Transverse colon (tissue), 4 donors: ENCODE results near the gene SHC4. TPM values are rescaled to one million over a fixed set of nuclear protein-coding genes. Genes with fewer than 3 reads are reported as not detected.

Experiments used
- DNase-seq: peaks from one replicate; pipeline ENCODE4 v3.0.0-alpha.2; 2019
- H3K27ac ChIP-seq, 4 donors: fragments of 200-600 bp; sonication (generic); 2 replicates each; pipeline ENCODE4 v1.5.1; 2016 to 2018; ENCODE audit warnings: inconsistent platforms in 4 of 4
- H3K27me3 ChIP-seq: fragments of 200-600 bp; sonication (generic); 2 replicates; pipeline ENCODE4 v1.5.1; 2017; ENCODE audit warnings: inconsistent platforms
- H3K36me3 ChIP-seq, 4 donors: fragments of 200-600 bp; sonication (generic); 2 replicates each; pipeline ENCODE4 v1.5.1; 2017 to 2019; ENCODE audit warnings: inconsistent platforms in 4 of 4
- H3K4me1 ChIP-seq, 4 donors: fragments of 200-600 bp; sonication (generic); 2 replicates each; pipeline ENCODE4 v1.5.1; 2017 to 2020; ENCODE audit warnings: inconsistent platforms in 4 of 4
- H3K4me3 ChIP-seq, 4 donors: fragments of 200-600 bp; sonication (generic); 1 replicate in 1 of 4; 2 replicates in 3 of 4; pipeline versions ENCODE4 v1.5.1 to v1.6.1; 2017 to 2019; ENCODE audit warnings: inconsistent platforms in 4 of 4
- H3K9me3 ChIP-seq, 2 donors: fragments of 200-600 bp; sonication (generic); 2 replicates each; pipeline ENCODE4 v1.5.1; 2017 to 2019; ENCODE audit warnings: inconsistent platforms in 2 of 2
- CTCF ChIP-seq, 5 experiments: fragments of 200-600 bp in 3 of 5; fragments of 450-650 bp in 2 of 5; sonication (generic) in 3 of 5; IDR thresholded peaks; 1 replicate in 2 of 5; 2 replicates in 3 of 5; pipeline ENCODE4 v1.5.1; 2016 to 2017; ENCODE audit warnings: antibody characterized with exemption in 5 of 5, inconsistent platforms in 3 of 5, mild to moderate bottlenecking in 2 of 5, moderate library complexity in 1 of 5
- EP300 ChIP-seq: sonication (generic); formaldehyde crosslinking; IDR thresholded peaks from one replicate; pipeline ENCODE4 v1.6.1; 2017; ENCODE audit warnings: antibody characterized with exemption, low read depth
- POLR2A ChIP-seq: fragments of 450-650 bp; IDR thresholded peaks from one replicate; pipeline ENCODE4 v1.6.1; 2016; ENCODE audit warnings: antibody characterized with exemption, mild to moderate bottlenecking, moderate library complexity
- POLR2AphosphoS5 ChIP-seq, 3 donors: sonication (generic); formaldehyde crosslinking; IDR thresholded peaks; one replicate each; pipeline ENCODE4 v1.6.1; 2016; ENCODE audit warnings: antibody characterized with exemption in 3 of 3
- WGBS, 2 donors: methylation state at CpG; one replicate each; pipeline ENCODE4 v1.1.5; 2018; ENCODE audit warnings: low coverage in 1 of 2; 5-methylcytosine and 5-hydroxymethylcytosine counted together
- in situ Hi-C, 4 donors: fragments of 200-750 bp; cut with MboI; loops; one replicate each; pipeline versions ENCODE4 v1.15.0 to v1.15.1; 2017; ENCODE audit warnings: low sequenced_read_pairs in 3 of 4, low pct_ligation_motif_present in 1 of 4, low pct_unique_long_range_greater_than_20kb in 1 of 4
- intact Hi-C: fragments of 100-400 bp; cut with DNase I; formaldehyde crosslinking; loops from one replicate; pipeline ENCODE4 v1.15.1; 2023; ENCODE audit warnings: low total_unique reads
- total RNA-seq, 4 donors: library from RNA; depleted of rRNA; stranded (reverse); fragments of >200 nt; gene quantifications; one replicate each; pipeline ENCODE4 v1.1.0, GENCODE V29; 2016

Gene SHC4
- total RNA-seq, 4 donors from 2014 or later = 0.48 to 0.96 TPM; not detected in 2

- no peak for DNase-seq
- Histone ChIP-seq H3K27me3 (peaks cover 12% of the 10 kb centered on the region), H3K4me1 (no peaks in the 10 kb centered on the region), H3K36me3 (no peaks in the 10 kb centered on the region), H3K27ac (no peak overlapping the region), H3K9me3 (no peaks in the 10 kb centered on the region), H3K4me3 (no peak overlapping the region)
- in situ Hi-C loops = loop anchor here (10.0 to 25.0 kb wide), 6 partner anchors 275 to 1275 kb away; partner anchors contain the start of genes FGF7 (in 4 of the 4) and COPS2 (in 1 of the 4)
- 92 to 93% methylated on average over 1 of the region's 1 CpG for WGBS, 2 donors
- TF ChIP-seq POLR2AphosphoS5 (IDR thresholded peaks at IDR 0.05) (no peak), EP300 (no peak), POLR2A (no peak)
- intact Hi-C loops = loop anchor here (5.0 to 10.0 kb wide), 4 partner anchors 95 to 1277 kb away; partner anchors contain the start of gene SHC4
Observed at GRCh38 chr15:48869966-48870365, 93.8 kb downstream of the SHC4 start.

DNA sequence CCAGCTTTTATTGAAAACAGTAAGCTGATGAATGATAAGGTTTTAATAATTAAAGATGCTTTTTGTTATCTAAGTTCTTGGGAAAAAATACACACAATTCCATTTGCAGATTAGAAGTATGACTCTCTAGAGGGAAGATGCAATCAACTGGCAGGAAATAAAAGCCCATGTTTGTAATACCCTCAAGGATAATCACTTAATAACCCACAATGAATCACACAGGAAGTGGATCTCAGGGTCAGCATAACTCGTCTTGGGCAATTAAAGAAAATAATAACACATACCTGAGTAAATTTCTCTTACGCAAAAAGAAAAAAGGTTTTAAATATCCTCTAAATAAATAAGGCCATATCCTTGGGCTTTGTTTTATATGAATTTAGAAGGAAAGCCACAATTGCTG, 95.2 kb downstream of the SHC4 start:
- no peaks in the 10 kb centered on the region for H3K36me3 ChIP-seq
- no peak for TF ChIP-seq CTCF (IDR thresholded peaks at IDR 0.05)
- TF ChIP-seq EP300 = no peak
- no peak for TF ChIP-seq POLR2AphosphoS5 (IDR thresholded peaks at IDR 0.05)
- TF ChIP-seq POLR2A = no peak
- no peaks in the 10 kb centered on the region for H3K9me3 ChIP-seq
- in situ Hi-C loops = loop anchor here (10.0 to 25.0 kb wide), 6 partner anchors 276 to 1276 kb away; partner anchors contain the start of genes FGF7 (in 4 of the 4) and COPS2 (in 1 of the 4)
- no peak for DNase-seq
- 47 to 52% methylated on average over 2 of the region's 2 CpGs for WGBS, 2 donors
- H3K27me3 ChIP-seq = peaks cover 12% of the 10 kb centered on the region
- H3K27ac ChIP-seq = no peak overlapping the region
- H3K4me1 ChIP-seq = no peaks in the 10 kb centered on the region
- intact Hi-C loops = loop anchor here (5.0 to 10.0 kb wide), 3 partner anchors 276 to 1279 kb away; no protein-coding TSS in a partner anchor
- no peak overlapping the region for H3K4me3 ChIP-seq

DNA sequence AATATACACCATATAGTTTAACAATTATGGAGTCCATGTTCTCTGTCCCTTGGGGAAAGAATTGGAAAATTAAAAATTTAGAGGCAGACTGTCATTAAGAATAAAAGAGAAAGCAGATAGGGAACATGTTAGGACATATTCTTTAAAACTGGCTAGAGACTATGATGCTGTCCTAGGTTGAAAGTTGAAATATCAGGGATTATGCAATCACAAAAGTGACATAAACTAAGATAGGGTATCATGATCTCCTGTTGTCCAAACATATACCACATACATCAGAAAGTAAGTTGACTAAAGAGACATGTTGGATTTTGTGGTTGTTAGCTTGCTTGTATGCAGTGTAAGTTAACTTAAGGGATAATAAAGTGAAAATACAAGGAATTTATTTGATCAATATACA, 95.7 kb downstream of the SHC4 start:
- no peaks in the 10 kb centered on the region for H3K4me1 ChIP-seq
- DNase-seq = no peak
- no peaks in the 10 kb centered on the region for H3K9me3 ChIP-seq
- intact Hi-C loops (loop anchor here (5.0 to 10.0 kb wide), 3 partner anchors 277 to 1279 kb away; no protein-coding TSS in a partner anchor), in situ Hi-C loops (loop anchor here (10.0 to 25.0 kb wide), 6 partner anchors 277 to 1277 kb away; partner anchors contain the start of genes FGF7 (in 4 of the 4) and COPS2 (in 1 of the 4))
- H3K4me3 ChIP-seq = no peak overlapping the region
- TF ChIP-seq POLR2AphosphoS5 (IDR thresholded peaks at IDR 0.05) = no peak
- TF ChIP-seq EP300 = no peak
- TF ChIP-seq CTCF (IDR thresholded peaks at IDR 0.05) = no peak
- no peak for TF ChIP-seq POLR2A
- peaks cover 12% of the 10 kb centered on the region for H3K27me3 ChIP-seq
- no peaks in the 10 kb centered on the region for H3K36me3 ChIP-seq
- no peak overlapping the region for H3K27ac ChIP-seq

DNA sequence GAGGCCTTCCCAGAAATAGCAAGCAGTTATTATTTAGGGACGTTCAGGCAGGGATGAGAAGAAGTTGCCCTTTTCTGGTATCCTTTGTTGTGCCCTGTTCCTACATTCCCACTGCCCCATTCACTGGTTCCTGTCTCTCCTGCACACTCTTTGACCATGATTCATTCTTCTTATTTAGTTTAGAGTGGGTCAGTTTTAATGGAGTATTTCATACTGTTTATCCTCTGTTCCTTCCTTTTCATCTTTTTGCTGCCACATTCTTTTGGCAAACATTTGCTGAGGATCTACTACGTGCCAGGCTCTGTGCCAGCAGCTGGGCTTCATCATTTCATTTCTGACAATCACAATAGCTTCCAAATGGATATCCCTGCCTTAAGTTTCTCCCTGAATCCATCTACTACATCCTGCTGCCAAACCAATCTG, 97.6 kb downstream of the SHC4 start:
- in situ Hi-C loops (loop anchor here (10.0 to 25.0 kb wide), 6 partner anchors 279 to 1279 kb away; partner anchors contain the start of genes FGF7 (in 4 of the 4) and COPS2 (in 1 of the 4)), intact Hi-C loops (loop anchor here (5.0 to 10.0 kb wide), 3 partner anchors 279 to 1281 kb away; no protein-coding TSS in a partner anchor)
- DNase-seq = no peak
- no peaks in the 10 kb centered on the region for H3K4me1 ChIP-seq
- H3K27ac ChIP-seq = peak overlapping the region in 2 of 4 donors; percentile 9 to 45
- WGBS, 2 donors = 42 to 48% methylated on average over 2 of the region's 2 CpGs
- H3K36me3 ChIP-seq = no peaks in the 10 kb centered on the region
- no peak for TF ChIP-seq POLR2AphosphoS5 (IDR thresholded peaks at IDR 0.05)
- TF ChIP-seq POLR2A = no peak
- TF ChIP-seq EP300 = no peak
- no peak for TF ChIP-seq CTCF (IDR thresholded peaks at IDR 0.05)
- H3K4me3 ChIP-seq = no peak overlapping the region
- peaks cover 7% of the 10 kb centered on the region for H3K27me3 ChIP-seq
- H3K9me3 ChIP-seq = no peaks in the 10 kb centered on the region
